Testis (tissue), 2 donors: Measurements from ENCODE around the gene FASN.

ENCODE experiments used
- CTCF ChIP-seq, 3 experiments: fragments of 450-650 bp in 2 of 3; fragments of 200-600 bp in 1 of 3; sonication (generic) in 1 of 3; IDR thresholded peaks; one replicate each; pipeline ENCODE4 v1.5.1; 2016 to 2019; ENCODE audit warnings: antibody characterized with exemption in 3 of 3, mild to moderate bottlenecking in 2 of 3, moderate library complexity in 1 of 3
- POLR2A ChIP-seq: fragments of 450-650 bp; IDR thresholded peaks from one replicate; pipeline ENCODE4 v1.6.1; 2017; ENCODE audit warnings: antibody characterized with exemption, mild to moderate bottlenecking, moderate library complexity

- TF ChIP-seq CTCF (IDR thresholded peaks at IDR 0.05), result no peak
- no peak for TF ChIP-seq POLR2A
These were observed 61.4 kb downstream of the FASN start for GRCh38 chr17:82036634-82037091.
